Measurements from ENCODE around the gene NKPD1.

- TF ChIP-seq CTCF (IDR thresholded peaks at IDR 0.05) (no peak), POLR2A (IDR thresholded peaks at IDR 0.05) (no peak)
Observed at GRCh38 chr19:45154064-45154827, 6.5 kb downstream of the NKPD1 start.
